ENCODE results near the gene MICU1. TPM values are rescaled to one million over a fixed set of nuclear protein-coding genes. Genes with fewer than 3 reads are reported as not detected.

MICU1 gene
- polyA plus RNA-seq, 2 of the 4 experiments (the other 2 are of a cell fraction), result 54.5 to 58.6 TPM

GRCh38 chr10:72462261-72462660, 163.6 kb downstream of the MICU1 start:
- Histone ChIP-seq H3K27ac (no peak overlapping the region), H3K9me3 (no peaks in the 10 kb centered on the region), H3K4me1 (no peaks in the 10 kb centered on the region), H3K4me2 (no peak overlapping the region), H3K4me3 (no peak overlapping the region)
- ATAC-seq, result no peak
- no peak for DNase-seq (ENCODE audit: low read depth in 1 of 2, low spot score in 1 of 2)
- TF ChIP-seq HOXA7 (CRISPR knock-in tag; IDR thresholded peaks at IDR 0.05) (no peak), RNF2 (IDR thresholded peaks at IDR 0.05; ENCODE audit: borderline replicate concordance, low read depth) (no peak), ZSCAN20 (CRISPR knock-in tag; IDR thresholded peaks at IDR 0.05) (no peak), RCOR1 (IDR thresholded peaks at IDR 0.05; ENCODE audit: low read depth, low read length) (no peak), EHMT2 (IDR thresholded peaks at IDR 0.05; ENCODE audit: low read depth) (no peak), CHD4 (IDR thresholded peaks at IDR 0.05; ENCODE audit: borderline replicate concordance) (no peak), RAD21 (conservative IDR thresholded peaks at IDR 0.05 in 1 of 2, IDR thresholded peaks at IDR 0.05 in 1 of 2) (no peak), POLR2AphosphoS2 (conservative IDR thresholded peaks at IDR 0.05; ENCODE audit: low read length) (no peak), FOSB (CRISPR knock-in tag; IDR thresholded peaks at IDR 0.05) (no peak)
- WGBS (ENCODE audit: missing lambda C conversion rate), result 76% methylated on average over 3 of the region's 3 CpGs
- no peak for FAIRE-seq
- CTCF ChIA-PET, result interaction anchor here (0.6 to 1.4 kb wide), 4 partner anchors 18 to 98 kb away, joined by 3 to 6 read pairs (median 5); no protein-coding TSS in a partner anchor
- POLR2A ChIA-PET, result no interaction called here

GRCh38 chr10:72461085-72461484, 164.8 kb downstream of the MICU1 start:
- ChIA-PET CTCF (no interaction called here), POLR2A (no interaction called here)
- H3K27ac ChIP-seq, result no peak overlapping the region
- no peak for TF ChIP-seq CEBPB (IDR thresholded peaks at IDR 0.05)
- no peak for TF ChIP-seq MAX (IDR thresholded peaks at IDR 0.05)
- no peak for TF ChIP-seq MAFK (IDR thresholded peaks at IDR 0.05; ENCODE audit: partially characterized antibody)
- no peak for TF ChIP-seq NR3C1 (IDR thresholded peaks at IDR 0.05)
- no peak for TF ChIP-seq USF2 (IDR thresholded peaks at IDR 0.05)
- no peak for TF ChIP-seq RFX5 (IDR thresholded peaks at IDR 0.05)
- TF ChIP-seq CHD4 (IDR thresholded peaks at IDR 0.05; ENCODE audit: borderline replicate concordance), result no peak
- TF ChIP-seq RARB (CRISPR knock-in tag; IDR thresholded peaks at IDR 0.05), result no peak
- TF ChIP-seq JUNB (IDR thresholded peaks at IDR 0.05), result no peak
- no peak for TF ChIP-seq ZNF302 (CRISPR knock-in tag; IDR thresholded peaks at IDR 0.05)
- no peak for TF ChIP-seq NPAS2 (CRISPR knock-in tag; IDR thresholded peaks at IDR 0.05; ENCODE audit: borderline replicate concordance)
- TF ChIP-seq ZC3H11A (IDR thresholded peaks at IDR 0.05), result no peak
- TF ChIP-seq RNF2 (IDR thresholded peaks at IDR 0.05; ENCODE audit: borderline replicate concordance, low read depth), result no peak
- no peak for TF ChIP-seq MYC (IDR thresholded peaks at IDR 0.05; ENCODE audit: borderline replicate concordance, low read length)
- no peak for TF ChIP-seq HES2 (IDR thresholded peaks at IDR 0.05)
- TF ChIP-seq HOXB13 (CRISPR knock-in tag; IDR thresholded peaks at IDR 0.05; ENCODE audit: low read depth), result no peak
- ATAC-seq (no peak), DNase-seq (ENCODE audit: low read depth in 1 of 2, low spot score in 1 of 2) (no peak), FAIRE-seq (no peak)
- no peak overlapping the region for H3K4me3 ChIP-seq
- WGBS (ENCODE audit: missing lambda C conversion rate), result 54% methylated on average over 2 of the region's 2 CpGs
- H3K4me1 ChIP-seq, result no peaks in the 10 kb centered on the region
- H3K4me2 ChIP-seq, result no peak overlapping the region
- no peaks in the 10 kb centered on the region for H3K9me3 ChIP-seq

GRCh38 chr10:72460284-72460876, 165.5 kb downstream of the MICU1 start:
- Histone ChIP-seq H3K4me3 (no peak overlapping the region), H3K4me1 (no peaks in the 10 kb centered on the region), H3K27ac (no peak overlapping the region), H3K4me2 (no peak overlapping the region), H3K9me3 (no peaks in the 10 kb centered on the region)
- CTCF ChIA-PET, result interaction anchor here (0.5 kb wide), 1 partner anchor 47 kb away, joined by 4 read pairs; no protein-coding TSS in a partner anchor
- no peak for ATAC-seq
- POLR2A ChIA-PET, result no interaction called here
- FAIRE-seq, result no peak
- TF ChIP-seq ATOH8 (CRISPR knock-in tag; IDR thresholded peaks at IDR 0.05; ENCODE audit: low read depth) (no peak), E2F6 (IDR thresholded peaks at IDR 0.05; ENCODE audit: borderline replicate concordance, low read depth) (no peak), FOXS1 (CRISPR knock-in tag; IDR thresholded peaks at IDR 0.05) (no peak), ESRRA (IDR thresholded peaks at IDR 0.05; ENCODE audit: borderline replicate concordance, low read length) (no peak), NPAS2 (CRISPR knock-in tag; IDR thresholded peaks at IDR 0.05; ENCODE audit: borderline replicate concordance) (no peak), FOSB (CRISPR knock-in tag; IDR thresholded peaks at IDR 0.05) (no peak), RARB (CRISPR knock-in tag; IDR thresholded peaks at IDR 0.05) (no peak), EHF (CRISPR knock-in tag; IDR thresholded peaks at IDR 0.05) (no peak), PHF8 (IDR thresholded peaks at IDR 0.05; ENCODE audit: borderline replicate concordance, low read depth) (no peak), POLR2A (IDR thresholded peaks at IDR 0.05; ENCODE audit: low read length) (no peak), NR3C1 (IDR thresholded peaks at IDR 0.05) (no peak), HOXB5 (CRISPR knock-in tag; IDR thresholded peaks at IDR 0.05) (no peak), JUNB (IDR thresholded peaks at IDR 0.05) (no peak), ZNF302 (CRISPR knock-in tag; IDR thresholded peaks at IDR 0.05) (no peak), POLR2AphosphoS2 (conservative IDR thresholded peaks at IDR 0.05; ENCODE audit: low read length) (no peak), TFCP2L1 (CRISPR knock-in tag; IDR thresholded peaks at IDR 0.05) (no peak), CEBPB (IDR thresholded peaks at IDR 0.05) (no peak), RAD21 (conservative IDR thresholded peaks at IDR 0.05 in 1 of 2, IDR thresholded peaks at IDR 0.05 in 1 of 2) (no peak)
- no peak for DNase-seq (ENCODE audit: low read depth in 1 of 2, low spot score in 1 of 2)

All from A549 (cell line).